ENCODE data around the gene TTF2. TPM values are rescaled to one million over a fixed set of nuclear protein-coding genes. Genes with fewer than 3 reads are reported as not detected.
"Not testable (repeated sequence)": the region's sequence is repeated elsewhere in the genome, so short reads cannot be mapped to it uniquely, and the experiment has no call there.

Gene TTF2
- polyA plus RNA-seq, 4 donors = 1.8 to 18.6 (median 4.9) TPM

GRCh38 chr1:117112047-117112717 lies 52.1 kb downstream of the TTF2 start:
- FAIRE-seq (no peak), DNase-seq (no peak)
- Histone ChIP-seq H3K4me1 (ENCODE audit: control insufficient read depth in 3 of 3, insufficient read depth in 2 of 3, low read depth in 1 of 3, low read length in 2 of 3) (no peaks in the 10 kb centered on the region), H3K27ac (ENCODE audit: low read depth in 1 of 3, low read length in 2 of 3) (no peak overlapping the region), H3K36me3 (ENCODE audit: control insufficient read depth in 3 of 3, insufficient read depth in 2 of 3, low read depth in 1 of 3, low read length in 3 of 3) (peaks cover 0 to 15% (median 0%) of the 10 kb centered on the region in 3 donors), H3K27me3 (ENCODE audit: control insufficient read depth in 3 of 3, insufficient read depth in 3 of 3, low read length in 3 of 3) (no peaks in the 10 kb centered on the region), H3K9me3 (ENCODE audit: control insufficient read depth in 2 of 2, insufficient read depth in 1 of 2, low read depth in 1 of 2, low read length in 1 of 2) (no peaks in the 10 kb centered on the region), H3K4me3 (ENCODE audit: low read depth in 1 of 3, low read length in 3 of 3) (no peak overlapping the region)
- WGBS, 3 donors = 92 to 93% (median 92%) methylated on average over 7 of the region's 7 CpGs

- Histone ChIP-seq H3K4me1 (ENCODE audit: control insufficient read depth in 3 of 3, insufficient read depth in 2 of 3, low read depth in 1 of 3, low read length in 2 of 3) (peaks cover under 1 to 8% (median 2%) of the 10 kb centered on the region in 3 donors), H3K36me3 (ENCODE audit: control insufficient read depth in 3 of 3, insufficient read depth in 2 of 3, low read depth in 1 of 3, low read length in 3 of 3) (peaks cover 0 to 14% (median 0%) of the 10 kb centered on the region in 3 donors), H3K27me3 (ENCODE audit: control insufficient read depth in 3 of 3, insufficient read depth in 3 of 3, low read length in 3 of 3) (no peaks in the 10 kb centered on the region), H3K4me3 (ENCODE audit: low read depth in 1 of 3, low read length in 3 of 3) (no peak overlapping the region), H3K9me3 (ENCODE audit: control insufficient read depth in 2 of 2, insufficient read depth in 1 of 2, low read depth in 1 of 2, low read length in 1 of 2) (no peaks in the 10 kb centered on the region), H3K27ac (ENCODE audit: low read depth in 1 of 3, low read length in 2 of 3) (no peak overlapping the region)
- no peak for DNase-seq
- no peak for FAIRE-seq
- 93 to 96% (median 96%) methylated on average over 11 of the region's 11 CpGs for WGBS, 3 donors
Observed at GRCh38 chr1:117113199-117113598, 53.1 kb downstream of the TTF2 start.

- Histone ChIP-seq H3K4me3 (ENCODE audit: low read depth in 1 of 3, low read length in 3 of 3) (no peak overlapping the region), H3K4me1 (ENCODE audit: control insufficient read depth in 3 of 3, insufficient read depth in 2 of 3, low read depth in 1 of 3, low read length in 2 of 3) (peaks cover 2 to 12% (median 4%) of the 10 kb centered on the region in 3 donors), H3K27me3 (ENCODE audit: control insufficient read depth in 3 of 3, insufficient read depth in 3 of 3, low read length in 3 of 3) (no peaks in the 10 kb centered on the region), H3K9me3 (ENCODE audit: control insufficient read depth in 2 of 2, insufficient read depth in 1 of 2, low read depth in 1 of 2, low read length in 1 of 2) (no peaks in the 10 kb centered on the region), H3K36me3 (ENCODE audit: control insufficient read depth in 3 of 3, insufficient read depth in 2 of 3, low read depth in 1 of 3, low read length in 3 of 3) (peaks cover 0 to 16% (median 0%) of the 10 kb centered on the region in 3 donors), H3K27ac (ENCODE audit: low read depth in 1 of 3, low read length in 2 of 3) (no peak overlapping the region)
- 62 to 71% (median 67%) methylated on average over 2 of the region's 2 CpGs for WGBS, 3 donors
- DNase-seq (no peak), FAIRE-seq (no peak)
Observed at GRCh38 chr1:117114877-117115276, 54.8 kb downstream of the TTF2 start.

- no peak for FAIRE-seq
- H3K4me3 ChIP-seq (ENCODE audit: low read depth in 1 of 3, low read length in 3 of 3) = no peak overlapping the region
- H3K27ac ChIP-seq (ENCODE audit: low read depth in 1 of 3, low read length in 2 of 3) = no peak overlapping the region
- no peak for DNase-seq
- H3K27me3 ChIP-seq (ENCODE audit: control insufficient read depth in 3 of 3, insufficient read depth in 3 of 3, low read length in 3 of 3) = no peaks in the 10 kb centered on the region
- WGBS, 3 donors = 91 to 94% (median 94%) methylated on average over 13 of the region's 13 CpGs
- H3K9me3 ChIP-seq (ENCODE audit: control insufficient read depth in 2 of 2, insufficient read depth in 1 of 2, low read depth in 1 of 2, low read length in 1 of 2) = no peaks in the 10 kb centered on the region
- H3K4me1 ChIP-seq (ENCODE audit: control insufficient read depth in 3 of 3, insufficient read depth in 2 of 3, low read depth in 1 of 3, low read length in 2 of 3) = peaks cover 4 to 19% (median 5%) of the 10 kb centered on the region in 3 donors
- peaks cover 0 to 16% (median 0%) of the 10 kb centered on the region in 3 donors for H3K36me3 ChIP-seq (ENCODE audit: control insufficient read depth in 3 of 3, insufficient read depth in 2 of 3, low read depth in 1 of 3, low read length in 3 of 3)
Observed at GRCh38 chr1:117116090-117116783, 56.1 kb downstream of the TTF2 start.

- Histone ChIP-seq H3K4me1 (ENCODE audit: control insufficient read depth in 3 of 3, insufficient read depth in 2 of 3, low read depth in 1 of 3, low read length in 2 of 3) (peaks cover 4 to 19% (median 5%) of the 10 kb centered on the region in 3 donors), H3K27me3 (ENCODE audit: control insufficient read depth in 3 of 3, insufficient read depth in 3 of 3, low read length in 3 of 3) (no peaks in the 10 kb centered on the region), H3K36me3 (ENCODE audit: control insufficient read depth in 3 of 3, insufficient read depth in 2 of 3, low read depth in 1 of 3, low read length in 3 of 3) (peaks cover 0 to 16% (median 0%) of the 10 kb centered on the region in 3 donors), H3K27ac (ENCODE audit: low read depth in 1 of 3, low read length in 2 of 3) (no peak overlapping the region), H3K9me3 (ENCODE audit: control insufficient read depth in 2 of 2, insufficient read depth in 1 of 2, low read depth in 1 of 2, low read length in 1 of 2) (no peaks in the 10 kb centered on the region), H3K4me3 (ENCODE audit: low read depth in 1 of 3, low read length in 3 of 3) (no peak overlapping the region)
- FAIRE-seq (no peak), DNase-seq (no peak)
- WGBS, 3 donors = 78 to 90% (median 88%) methylated on average over 3 of the region's 3 CpGs
Observed at GRCh38 chr1:117116784-117117130, 56.6 kb downstream of the TTF2 start.

- Histone ChIP-seq H3K9me3 (ENCODE audit: control insufficient read depth in 2 of 2, insufficient read depth in 1 of 2, low read depth in 1 of 2, low read length in 1 of 2) (no peaks in the 10 kb centered on the region), H3K27ac (ENCODE audit: low read depth in 1 of 3, low read length in 2 of 3) (peak overlapping the region in 1 of 3 donors; percentile 48), H3K36me3 (ENCODE audit: control insufficient read depth in 3 of 3, insufficient read depth in 2 of 3, low read depth in 1 of 3, low read length in 3 of 3) (peaks cover 0 to 16% (median 0%) of the 10 kb centered on the region in 3 donors), H3K27me3 (ENCODE audit: control insufficient read depth in 3 of 3, insufficient read depth in 3 of 3, low read length in 3 of 3) (peaks cover 0 to 6% (median 0%) of the 10 kb centered on the region in 3 donors), H3K4me1 (ENCODE audit: control insufficient read depth in 3 of 3, insufficient read depth in 2 of 3, low read depth in 1 of 3, low read length in 2 of 3) (peaks cover 4 to 19% (median 5%) of the 10 kb centered on the region in 3 donors), H3K4me3 (ENCODE audit: low read depth in 1 of 3, low read length in 3 of 3) (no peak overlapping the region)
- DNase-seq = no peak
- WGBS, 3 donors = 30 to 81% (median 42%) methylated on average over 2 of the region's 2 CpGs
- no peak for FAIRE-seq
Observed at GRCh38 chr1:117117697-117118096, 57.6 kb downstream of the TTF2 start.

- Histone ChIP-seq H3K27me3 (ENCODE audit: control insufficient read depth in 3 of 3, insufficient read depth in 3 of 3, low read length in 3 of 3) (peaks cover 0 to 6% (median 0%) of the 10 kb centered on the region in 3 donors), H3K27ac (ENCODE audit: low read depth in 1 of 3, low read length in 2 of 3) (peak overlapping the region in 1 of 3 donors; percentile 48), H3K4me3 (ENCODE audit: low read depth in 1 of 3, low read length in 3 of 3) (no peak overlapping the region), H3K4me1 (ENCODE audit: control insufficient read depth in 3 of 3, insufficient read depth in 2 of 3, low read depth in 1 of 3, low read length in 2 of 3) (peaks cover 4 to 19% (median 5%) of the 10 kb centered on the region in 3 donors), H3K36me3 (ENCODE audit: control insufficient read depth in 3 of 3, insufficient read depth in 2 of 3, low read depth in 1 of 3, low read length in 3 of 3) (peaks cover 0 to 15% (median 0%) of the 10 kb centered on the region in 3 donors), H3K9me3 (ENCODE audit: control insufficient read depth in 2 of 2, insufficient read depth in 1 of 2, low read depth in 1 of 2, low read length in 1 of 2) (no peaks in the 10 kb centered on the region)
- WGBS, 3 donors = 47 to 69% (median 52%) methylated on average over 12 of the region's 12 CpGs
- DNase-seq = peak; percentile 21 to 74
- no peak for FAIRE-seq
Observed at GRCh38 chr1:117118137-117118536, 58.0 kb downstream of the TTF2 start.

GRCh38 chr1:117119144-117119543 lies 59.0 kb downstream of the TTF2 start:
- WGBS, 3 donors = 95 to 97% (median 96%) methylated on average over 10 of the region's 10 CpGs
- not testable (repeated sequence) for DNase-seq; FAIRE-seq; H3K27ac ChIP-seq (ENCODE audit: low read depth in 1 of 3, low read length in 2 of 3); H3K9me3 ChIP-seq (ENCODE audit: control insufficient read depth in 2 of 2, insufficient read depth in 1 of 2, low read depth in 1 of 2, low read length in 1 of 2); H3K4me3 ChIP-seq (ENCODE audit: low read depth in 1 of 3, low read length in 3 of 3); H3K27me3 ChIP-seq (ENCODE audit: control insufficient read depth in 3 of 3, insufficient read depth in 3 of 3, low read length in 3 of 3)
- peaks cover 0 to 10% (median 0%) of the 10 kb centered on the region in 3 donors for H3K36me3 ChIP-seq (ENCODE audit: control insufficient read depth in 3 of 3, insufficient read depth in 2 of 3, low read depth in 1 of 3, low read length in 3 of 3)
- H3K4me1 ChIP-seq (ENCODE audit: control insufficient read depth in 3 of 3, insufficient read depth in 2 of 3, low read depth in 1 of 3, low read length in 2 of 3) = peaks cover 4 to 19% (median 5%) of the 10 kb centered on the region in 3 donors

Measured in small intestine (tissue), 7 donors.